CD4-positive, alpha-beta T cell (primary cell): Measurements from ENCODE around the gene ENOX1. TPM values are rescaled to one million over a fixed set of nuclear protein-coding genes. Genes with fewer than 3 reads are reported as not detected.

Experiments used
- ATAC-seq: fragments of 200-7000 bp; cut with Tn5 transposase; one replicate; pipeline ENCODE4 v1.10.0; 2022; ENCODE audit warnings: mild to moderate bottlenecking; ENCODE audit not compliant: poor library complexity
- CTCF ChIA-PET: fragments of 350-600 bp; sonication (Branson Sonifier 250); formaldehyde crosslinking; loops from one replicate; lab custom pipeline; 2021; ENCODE audit warnings: antibody characterized with exemption, inconsistent platforms; lab: Charles Lee
- POLR2A ChIA-PET: fragments of 350-600 bp; sonication (Branson Sonifier 250); formaldehyde crosslinking; loops from one replicate; lab custom pipeline; 2021; ENCODE audit warnings: antibody characterized with exemption, inconsistent platforms; lab: Charles Lee
- DNase-seq, 14 experiments: peaks; one replicate each; pipeline ENCODE4 v3.0.0-alpha.2; 2013 to 2020; ENCODE audit warnings: mixed read lengths in 2 of 14
- H3K27ac ChIP-seq, 2 donors: one replicate each; pipeline versions ENCODE4 v1.5.1 to v1.7.0; 2013; ENCODE audit warnings: low read length in 2 of 2, low read depth in 1 of 2, mild to moderate bottlenecking in 1 of 2
- H3K27me3 ChIP-seq, 2 experiments: 1 replicate in 1 of 2; 2 replicates in 1 of 2; pipeline versions ENCODE4 v1.6.1 to v1.7.0; 2013; ENCODE audit warnings: low read length in 2 of 2, control low read depth in 1 of 2, mild to moderate bottlenecking in 1 of 2, moderate library complexity in 1 of 2; ENCODE audit not compliant: insufficient read depth in 2 of 2, control insufficient read depth in 1 of 2
- H3K36me3 ChIP-seq: one replicate; pipeline ENCODE4 v1.6.1; 2013; ENCODE audit warnings: low read length, control low read depth; ENCODE audit not compliant: insufficient read depth
- H3K4me1 ChIP-seq: one replicate; pipeline ENCODE4 v1.6.1; 2013; ENCODE audit warnings: low read length, control low read depth; ENCODE audit not compliant: insufficient read depth
- H3K4me3 ChIP-seq: one replicate; pipeline ENCODE4 v1.5.1; 2013; ENCODE audit warnings: mild to moderate bottlenecking, low read length, moderate library complexity
- H3K9me3 ChIP-seq, 2 experiments: 1 replicate in 1 of 2; 2 replicates in 1 of 2; pipeline versions ENCODE4 v1.6.1 to v1.7.0; 2013; ENCODE audit warnings: low read length in 2 of 2, mild to moderate bottlenecking in 2 of 2, control low read depth in 1 of 2, moderate library complexity in 1 of 2; ENCODE audit not compliant: control insufficient read depth in 1 of 2, insufficient read depth in 1 of 2
- H3K27ac Mint-ChIP-seq: one replicate; pipeline ENCODE4 v1.8.0; 2020; ENCODE audit warnings: mixed read lengths
- H3K27me3 Mint-ChIP-seq: one replicate; pipeline ENCODE4 v1.8.0; 2021; ENCODE audit warnings: mixed read lengths
- H3K36me3 Mint-ChIP-seq: one replicate; pipeline ENCODE4 v1.8.0; 2021; ENCODE audit warnings: low read depth, mixed read lengths
- H3K4me1 Mint-ChIP-seq: one replicate; pipeline ENCODE4 v1.8.0; 2021; ENCODE audit warnings: low read depth, mixed read lengths
- H3K4me3 Mint-ChIP-seq: one replicate; pipeline ENCODE4 v1.8.0; 2020; ENCODE audit warnings: mild to moderate bottlenecking, mixed read lengths
- H3K9me3 Mint-ChIP-seq: one replicate; pipeline ENCODE4 v1.8.0; 2020; ENCODE audit warnings: mixed read lengths
- intact Hi-C, 2 experiments: fragments of 100-400 bp; cut with DNase I in 1 of 2; cut with micrococcal nuclease in 1 of 2; formaldehyde crosslinking; loops; one replicate each; pipeline versions ENCODE4 v1.15.1 to v1.9.0; 2023 to 2025; cut with DNase I, micrococcal nuclease
- total RNA-seq, 174 experiments: library from RNA in 2 of 174; stranded (reverse) in 2 of 174; gene quantifications; one replicate each; pipeline ENCODE4 v1.2.3 and lab custom pipeline; 2021 to 2026
- TF ChIP-seq, protein P1 (sequence below): fragments of 200-600 bp; IDR thresholded peaks from one replicate; pipeline ENCODE4 v1.8.0; 2022; ENCODE audit warnings: antibody characterized with exemption, mild to moderate bottlenecking

The ENOX1 gene
- total RNA-seq, 2 experiments from 2014 or later, result not detected

DNA sequence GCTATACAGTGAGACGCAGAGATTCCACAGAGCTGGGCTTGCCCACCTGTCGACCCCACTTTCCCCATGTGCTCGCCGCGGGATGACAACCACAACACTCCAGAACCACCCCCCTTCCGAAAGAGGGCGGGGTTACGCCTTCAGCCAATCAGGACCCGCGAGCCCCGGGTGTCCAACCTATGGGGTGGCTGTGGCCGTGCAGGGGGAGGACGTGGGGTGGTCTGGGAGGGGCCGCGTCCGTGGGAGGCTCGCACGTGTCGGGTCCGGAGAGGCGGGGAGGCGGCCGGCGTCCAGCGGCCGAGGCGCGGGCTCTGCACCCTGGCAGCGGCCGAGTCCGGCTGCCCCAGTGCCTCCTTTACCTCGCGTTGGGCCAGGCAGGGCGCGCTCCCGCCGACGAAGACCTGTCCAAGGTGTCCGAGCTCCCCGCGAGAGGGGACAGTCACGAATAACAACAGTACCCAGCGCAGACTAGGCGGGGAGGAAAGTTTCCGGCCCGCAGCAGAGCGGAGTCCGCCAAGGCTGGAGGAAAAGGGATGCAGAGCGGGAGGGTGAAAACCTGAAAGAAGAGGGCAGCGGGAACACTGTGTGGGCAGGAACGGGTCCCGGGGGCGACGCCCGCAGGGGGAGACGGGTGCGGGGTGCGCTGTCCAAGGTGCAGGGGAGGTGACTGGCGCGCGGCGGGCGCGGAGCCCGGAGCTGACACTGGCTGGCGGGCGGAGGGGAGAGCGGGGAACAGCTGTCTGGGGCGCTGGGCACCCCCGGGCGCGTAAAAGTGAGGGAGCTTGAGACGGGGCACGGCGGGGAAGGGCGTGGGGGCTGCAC is 911 bp downstream of the ENOX1 start:
- DNase-seq, result peak in 2 of 14 experiments; percentile 7 to 20
- ATAC-seq, result no peak
- no peak overlapping the region for H3K27ac ChIP-seq
- Mint-ChIP-seq H3K27ac (no peak overlapping the region), H3K36me3 (no peaks in the 10 kb centered on the region), H3K4me1 (peaks cover 8% of the 10 kb centered on the region), H3K9me3 (no peaks in the 10 kb centered on the region), H3K27me3 (peaks cover 47% of the 10 kb centered on the region), H3K4me3 (peak overlapping the region; percentile 76)
- H3K4me3 ChIP-seq, result peak overlapping the region; percentile 12
- CTCF ChIA-PET, result no interaction called here
- peaks cover 17% of the 10 kb centered on the region for H3K4me1 ChIP-seq
- TF ChIP-seq, protein P1, sequence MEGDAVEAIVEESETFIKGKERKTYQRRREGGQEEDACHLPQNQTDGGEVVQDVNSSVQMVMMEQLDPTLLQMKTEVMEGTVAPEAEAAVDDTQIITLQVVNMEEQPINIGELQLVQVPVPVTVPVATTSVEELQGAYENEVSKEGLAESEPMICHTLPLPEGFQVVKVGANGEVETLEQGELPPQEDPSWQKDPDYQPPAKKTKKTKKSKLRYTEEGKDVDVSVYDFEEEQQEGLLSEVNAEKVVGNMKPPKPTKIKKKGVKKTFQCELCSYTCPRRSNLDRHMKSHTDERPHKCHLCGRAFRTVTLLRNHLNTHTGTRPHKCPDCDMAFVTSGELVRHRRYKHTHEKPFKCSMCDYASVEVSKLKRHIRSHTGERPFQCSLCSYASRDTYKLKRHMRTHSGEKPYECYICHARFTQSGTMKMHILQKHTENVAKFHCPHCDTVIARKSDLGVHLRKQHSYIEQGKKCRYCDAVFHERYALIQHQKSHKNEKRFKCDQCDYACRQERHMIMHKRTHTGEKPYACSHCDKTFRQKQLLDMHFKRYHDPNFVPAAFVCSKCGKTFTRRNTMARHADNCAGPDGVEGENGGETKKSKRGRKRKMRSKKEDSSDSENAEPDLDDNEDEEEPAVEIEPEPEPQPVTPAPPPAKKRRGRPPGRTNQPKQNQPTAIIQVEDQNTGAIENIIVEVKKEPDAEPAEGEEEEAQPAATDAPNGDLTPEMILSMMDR, result no peak
- intact Hi-C loops, result no loop called here
- peaks cover 32 to 41% of the 10 kb centered on the region in 2 experiments for H3K27me3 ChIP-seq
- H3K9me3 ChIP-seq, result no peaks in the 10 kb centered on the region
- H3K36me3 ChIP-seq, result no peaks in the 10 kb centered on the region
- POLR2A ChIA-PET, result no interaction called here

DNA sequence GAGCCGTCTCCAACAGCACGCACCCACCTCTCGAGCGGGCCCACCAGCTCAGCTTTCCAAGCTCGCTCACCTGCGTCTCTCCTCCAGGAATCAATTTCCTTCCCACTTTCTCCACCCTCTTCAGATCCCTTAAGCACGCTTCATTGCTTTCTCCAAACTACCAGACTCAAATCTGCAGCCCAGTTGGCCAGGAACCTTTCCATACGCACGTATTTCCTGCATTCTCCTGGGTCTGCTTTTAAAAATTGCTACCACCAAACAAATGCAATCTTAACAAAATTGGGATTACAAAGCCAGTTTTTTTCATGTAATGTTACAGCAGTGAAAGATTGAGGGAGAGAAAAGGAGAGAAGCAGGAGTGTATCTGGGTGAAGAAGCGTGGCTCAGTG is 1.5 kb downstream of the ENOX1 start:
- Histone ChIP-seq H3K27me3 (peaks cover 29 to 38% of the 10 kb centered on the region in 2 experiments), H3K4me3 (no peak overlapping the region), H3K36me3 (no peaks in the 10 kb centered on the region), H3K4me1 (peaks cover 17% of the 10 kb centered on the region), H3K9me3 (no peaks in the 10 kb centered on the region), H3K27ac (no peak overlapping the region)
- CTCF ChIA-PET, result no interaction called here
- ATAC-seq (no peak), DNase-seq (no peak)
- Mint-ChIP-seq H3K4me1 (peaks cover 8% of the 10 kb centered on the region), H3K4me3 (peak overlapping the region; percentile 74), H3K9me3 (no peaks in the 10 kb centered on the region), H3K27ac (no peak overlapping the region), H3K36me3 (no peaks in the 10 kb centered on the region), H3K27me3 (peaks cover 45% of the 10 kb centered on the region)
- TF ChIP-seq, protein P1, result no peak
- POLR2A ChIA-PET, result no interaction called here
- intact Hi-C loops, result no loop called here

DNA sequence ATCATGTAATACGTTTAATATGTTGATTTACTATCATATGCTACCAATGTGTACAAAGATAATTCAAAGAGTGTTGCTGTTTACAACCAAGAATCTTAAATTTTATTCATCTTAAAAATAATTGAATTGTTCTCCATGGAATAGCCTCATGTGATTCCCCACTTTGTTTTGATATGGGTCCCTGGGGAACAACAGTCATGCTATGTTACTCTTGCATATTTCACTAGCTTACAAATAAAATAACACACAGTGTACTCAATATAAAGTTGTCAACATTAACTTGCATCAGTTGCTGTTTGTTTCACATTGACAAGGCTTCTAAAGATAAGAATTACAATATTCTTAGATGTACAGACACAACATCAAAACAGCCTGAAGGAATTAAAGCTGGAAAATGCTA is 2.3 kb downstream of the ENOX1 start:
- ChIA-PET CTCF (no interaction called here), POLR2A (no interaction called here)
- TF ChIP-seq, protein P1, result no peak
- Histone ChIP-seq H3K36me3 (no peaks in the 10 kb centered on the region), H3K27ac (no peak overlapping the region), H3K4me1 (peaks cover 17% of the 10 kb centered on the region), H3K4me3 (no peak overlapping the region), H3K27me3 (peaks cover 29 to 35% of the 10 kb centered on the region in 2 experiments), H3K9me3 (no peaks in the 10 kb centered on the region)
- DNase-seq (no peak), ATAC-seq (no peak)
- Mint-ChIP-seq H3K27me3 (peaks cover 46% of the 10 kb centered on the region), H3K36me3 (no peaks in the 10 kb centered on the region), H3K9me3 (no peaks in the 10 kb centered on the region), H3K4me3 (no peak overlapping the region), H3K4me1 (peaks cover 8% of the 10 kb centered on the region), H3K27ac (no peak overlapping the region)
- intact Hi-C loops, result no loop called here
